ENCODE results near the gene ITGB6.
"Not testable (repeated sequence)": the region's sequence is repeated elsewhere in the genome, so short reads cannot be mapped to it uniquely, and the experiment has no call there.

ITGB6 gene

DNA sequence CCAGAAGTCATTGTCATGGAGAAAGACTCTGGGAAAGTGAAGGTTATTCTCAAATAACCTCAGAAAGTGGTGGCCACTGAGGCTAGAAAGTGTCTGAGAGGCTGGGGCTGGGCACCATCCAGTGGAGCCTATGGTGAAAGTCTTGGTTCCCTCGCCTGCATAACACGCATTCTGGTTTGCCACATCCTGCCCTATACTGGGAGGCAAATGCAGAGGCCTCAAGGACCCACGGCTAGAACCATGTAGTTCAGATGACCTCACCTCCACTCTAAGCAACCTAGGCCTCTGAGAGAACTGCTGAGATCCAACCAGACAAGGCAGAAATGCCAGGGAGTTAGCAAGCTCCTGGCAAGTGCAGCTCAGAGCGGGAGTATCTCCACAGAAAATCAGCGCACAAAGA lies 5.1 kb downstream of the ITGB6 start:
- no peak for DNase-seq (ENCODE audit: extremely low read depth in 1 of 2, low read depth in 1 of 2)

DNA sequence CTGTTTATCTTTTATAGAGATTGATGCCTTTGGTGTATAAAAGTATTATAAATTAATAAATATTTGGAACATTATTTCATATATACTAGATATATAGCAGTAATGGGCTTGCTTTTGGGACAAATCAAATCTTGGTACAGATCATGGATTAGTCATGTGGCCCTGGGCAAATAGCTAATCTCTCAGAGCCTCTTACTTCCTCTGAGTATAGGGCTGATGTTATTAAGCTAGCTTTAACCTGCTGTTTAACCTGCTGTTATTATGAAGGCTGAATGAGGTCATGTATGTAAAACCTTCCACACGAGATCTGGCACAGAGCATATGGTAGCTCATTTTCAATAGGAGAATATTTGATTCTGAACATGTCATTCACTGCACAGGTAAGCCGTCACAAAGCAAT lies 5.7 kb downstream of the ITGB6 start:
- no peak for DNase-seq (ENCODE audit: extremely low read depth in 1 of 2, low read depth in 1 of 2)

DNA sequence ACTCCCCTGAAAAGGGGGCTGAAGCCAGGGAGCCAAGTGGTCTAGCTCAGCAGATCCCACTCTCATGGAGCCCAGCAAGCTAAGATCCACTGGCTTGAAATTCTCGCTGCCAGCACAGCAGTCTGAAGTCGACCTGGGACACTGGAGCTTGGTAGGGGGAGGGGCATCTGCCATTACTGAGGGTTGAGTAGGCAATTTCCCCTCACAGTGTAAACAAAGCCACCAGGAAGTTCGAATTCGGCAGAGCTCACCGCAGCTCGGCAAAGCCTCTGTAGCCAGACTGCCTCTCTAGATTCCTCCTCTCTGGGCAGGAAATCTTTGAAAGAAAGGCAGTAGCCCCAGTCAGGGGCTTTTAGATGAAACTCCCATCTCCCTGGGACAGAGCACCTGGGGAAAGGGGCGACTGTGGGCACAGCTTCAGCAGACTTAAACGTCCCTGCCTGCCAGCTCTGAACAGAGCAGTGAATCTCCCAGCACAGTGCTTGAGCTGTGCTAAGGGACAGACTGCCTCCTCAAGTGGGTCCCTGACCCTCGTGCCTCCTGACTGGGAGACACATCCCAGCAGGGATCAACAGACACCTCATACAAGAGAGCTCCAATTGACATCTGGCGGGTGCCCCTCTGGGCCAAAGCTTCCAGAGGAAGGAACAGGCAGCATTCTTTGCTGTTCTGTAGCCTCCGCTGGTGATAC lies 18.8 kb downstream of the ITGB6 start:
- not testable (repeated sequence) for DNase-seq (ENCODE audit: extremely low read depth in 1 of 2, low read depth in 1 of 2)

- not testable (repeated sequence) for DNase-seq (ENCODE audit: extremely low read depth in 1 of 2, low read depth in 1 of 2)
These were observed 19.4 kb downstream of the ITGB6 start for GRCh38 chr2:160180690-160181089.

DNA sequence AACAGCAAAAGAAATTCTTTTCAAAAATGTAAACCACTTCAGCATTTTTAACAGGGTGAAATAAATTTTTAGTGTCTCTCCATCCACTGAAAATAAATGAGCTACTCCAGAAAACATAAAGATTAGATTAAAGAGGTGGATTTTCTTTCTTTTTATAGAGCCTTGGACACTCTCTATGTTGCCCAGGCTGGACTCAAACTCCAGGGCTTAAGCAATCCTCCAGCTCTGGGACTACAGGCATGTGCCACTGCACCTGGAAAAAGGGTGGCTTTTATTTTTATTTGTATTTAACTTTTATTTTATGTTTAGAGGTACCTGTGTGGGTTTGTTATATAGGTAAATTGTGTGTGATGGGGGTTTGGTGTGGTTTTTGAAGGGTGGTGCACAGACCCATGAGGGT lies 19.9 kb downstream of the ITGB6 start:
- no peak for DNase-seq (ENCODE audit: extremely low read depth in 1 of 2, low read depth in 1 of 2)

DNA sequence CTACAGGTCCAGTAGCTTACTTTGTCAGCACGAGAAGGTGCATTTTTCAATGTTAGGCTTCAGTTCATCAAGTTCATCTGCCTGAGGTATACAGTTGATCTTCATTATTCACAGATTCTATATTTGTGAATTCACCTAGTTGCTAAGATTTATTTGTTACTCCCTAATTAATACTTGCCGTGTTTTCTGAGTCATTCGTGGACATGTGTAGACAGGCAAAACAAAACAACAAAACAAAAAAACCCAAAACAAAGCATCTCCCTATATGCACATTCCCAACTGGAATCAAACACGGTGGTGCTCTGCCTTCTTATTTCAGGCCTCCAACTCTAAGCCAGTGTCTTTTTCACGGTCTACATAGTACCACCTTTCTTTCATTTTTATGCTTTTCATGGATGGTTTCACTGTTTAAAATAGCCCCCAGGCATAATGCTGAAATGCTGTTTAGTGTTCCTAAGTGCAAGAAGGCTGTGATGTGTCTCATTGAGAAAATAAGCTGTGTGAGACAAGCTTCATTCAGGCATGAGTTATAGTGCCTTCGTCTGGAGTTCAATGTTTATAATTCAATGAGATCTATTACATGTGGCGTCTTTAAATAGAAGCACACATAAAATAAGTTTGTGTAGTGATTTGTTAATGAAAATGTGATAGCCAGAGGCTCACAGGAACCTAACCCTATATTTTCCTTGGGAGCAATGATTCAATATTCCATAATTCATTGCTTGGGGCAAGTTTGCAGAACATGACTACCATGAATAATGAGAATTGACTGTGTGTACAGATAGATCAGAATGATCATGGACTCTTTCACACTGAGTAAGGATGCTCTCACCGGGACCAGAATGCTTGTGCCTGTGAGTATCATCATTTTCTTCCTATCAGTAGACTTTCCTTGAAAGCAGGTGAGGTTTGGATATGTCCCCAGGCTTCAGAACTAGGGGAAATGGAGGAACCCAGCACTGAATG lies 24.6 kb downstream of the ITGB6 start:
- no peak for DNase-seq (ENCODE audit: extremely low read depth in 1 of 2, low read depth in 1 of 2)

GRCh38 chr2:160174322-160174721 lies 25.8 kb downstream of the ITGB6 start:
- no peak for DNase-seq (ENCODE audit: extremely low read depth in 1 of 2, low read depth in 1 of 2)

DNA sequence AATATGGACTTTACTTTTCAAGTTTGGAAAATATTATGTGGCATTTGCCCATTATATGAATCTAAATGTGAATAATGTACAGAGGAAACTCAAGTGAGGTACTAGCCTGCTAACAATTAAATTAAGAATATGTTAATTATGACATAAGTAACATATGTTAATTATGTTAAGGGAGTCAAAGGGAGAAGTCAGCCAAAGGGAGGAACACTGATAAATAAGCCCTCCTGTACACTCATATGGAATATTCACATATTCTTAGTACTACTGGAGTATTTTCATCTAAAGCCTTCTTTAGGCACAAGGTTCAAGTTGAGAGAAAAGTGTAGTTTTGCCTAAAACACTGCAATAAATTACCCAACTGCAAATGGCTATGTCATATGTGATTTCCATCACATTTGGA lies 30.1 kb downstream of the ITGB6 start:
- DNase-seq (ENCODE audit: extremely low read depth in 1 of 2, low read depth in 1 of 2), result no peak

DNA sequence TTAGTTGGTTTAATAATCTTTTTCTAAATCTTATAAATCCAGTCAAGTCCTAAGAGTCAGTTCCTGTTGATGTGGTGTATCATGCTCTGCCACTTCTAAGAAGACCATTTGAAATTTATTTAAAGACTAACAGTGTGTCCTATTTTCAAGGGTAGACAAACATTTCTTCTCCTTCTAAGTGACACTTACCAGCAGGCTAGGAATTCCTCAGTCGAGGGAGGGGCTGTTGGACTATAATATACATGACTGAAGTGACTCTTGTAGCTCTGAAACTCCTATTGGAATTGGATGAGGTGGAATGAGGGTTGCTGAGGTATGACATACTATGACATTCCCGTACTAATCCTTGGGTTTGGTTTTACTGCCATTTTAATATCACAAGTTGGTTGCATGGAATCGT lies 30.6 kb downstream of the ITGB6 start:
- DNase-seq (ENCODE audit: extremely low read depth in 1 of 2, low read depth in 1 of 2), result no peak

DNA sequence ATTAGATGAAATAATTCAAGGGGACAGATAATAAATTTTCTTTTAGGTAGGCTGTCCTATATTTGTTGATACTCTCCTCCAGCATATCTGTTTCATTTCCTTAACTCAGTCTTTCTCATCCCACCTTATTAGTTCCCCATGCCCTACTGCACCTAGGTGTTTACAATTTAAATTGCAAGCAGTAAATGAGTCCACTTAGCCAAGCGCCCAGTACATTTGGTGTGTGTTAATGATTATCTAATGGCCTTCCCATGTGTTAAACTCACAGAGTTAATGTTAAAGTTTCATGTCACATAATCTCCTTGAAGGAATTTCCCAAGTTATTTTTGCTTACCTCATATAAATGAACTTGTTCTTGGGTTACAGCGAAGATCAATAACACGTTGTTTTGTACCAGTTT lies 31.2 kb downstream of the ITGB6 start:
- DNase-seq (ENCODE audit: extremely low read depth in 1 of 2, low read depth in 1 of 2), result no peak

GRCh38 chr2:160167089-160167740 lies 32.9 kb downstream of the ITGB6 start:
- DNase-seq (ENCODE audit: extremely low read depth in 1 of 2, low read depth in 1 of 2), result no peak

- DNase-seq (ENCODE audit: extremely low read depth in 1 of 2, low read depth in 1 of 2), result no peak
These were observed 34.1 kb downstream of the ITGB6 start for GRCh38 chr2:160165996-160166395.

DNA sequence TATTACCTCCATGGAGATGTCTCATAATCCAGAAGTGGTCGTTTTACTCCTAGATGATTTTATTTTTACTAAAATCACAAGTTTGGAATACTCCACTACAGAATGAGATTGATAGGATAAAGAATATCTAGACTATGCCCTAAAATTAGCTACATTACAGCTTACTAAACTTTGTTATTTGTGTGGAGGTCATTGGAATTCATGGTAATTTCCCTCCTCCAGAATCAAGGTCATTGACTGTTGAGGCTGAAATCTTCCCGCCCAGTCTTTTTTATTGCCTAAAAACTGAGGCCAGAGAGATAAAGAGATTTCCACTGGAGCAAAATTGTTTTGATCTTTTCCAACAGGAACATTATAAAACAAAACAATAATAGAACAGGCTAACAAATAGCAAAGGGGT lies 35.0 kb downstream of the ITGB6 start:
- DNase-seq (ENCODE audit: extremely low read depth in 1 of 2, low read depth in 1 of 2), result no peak

DNA sequence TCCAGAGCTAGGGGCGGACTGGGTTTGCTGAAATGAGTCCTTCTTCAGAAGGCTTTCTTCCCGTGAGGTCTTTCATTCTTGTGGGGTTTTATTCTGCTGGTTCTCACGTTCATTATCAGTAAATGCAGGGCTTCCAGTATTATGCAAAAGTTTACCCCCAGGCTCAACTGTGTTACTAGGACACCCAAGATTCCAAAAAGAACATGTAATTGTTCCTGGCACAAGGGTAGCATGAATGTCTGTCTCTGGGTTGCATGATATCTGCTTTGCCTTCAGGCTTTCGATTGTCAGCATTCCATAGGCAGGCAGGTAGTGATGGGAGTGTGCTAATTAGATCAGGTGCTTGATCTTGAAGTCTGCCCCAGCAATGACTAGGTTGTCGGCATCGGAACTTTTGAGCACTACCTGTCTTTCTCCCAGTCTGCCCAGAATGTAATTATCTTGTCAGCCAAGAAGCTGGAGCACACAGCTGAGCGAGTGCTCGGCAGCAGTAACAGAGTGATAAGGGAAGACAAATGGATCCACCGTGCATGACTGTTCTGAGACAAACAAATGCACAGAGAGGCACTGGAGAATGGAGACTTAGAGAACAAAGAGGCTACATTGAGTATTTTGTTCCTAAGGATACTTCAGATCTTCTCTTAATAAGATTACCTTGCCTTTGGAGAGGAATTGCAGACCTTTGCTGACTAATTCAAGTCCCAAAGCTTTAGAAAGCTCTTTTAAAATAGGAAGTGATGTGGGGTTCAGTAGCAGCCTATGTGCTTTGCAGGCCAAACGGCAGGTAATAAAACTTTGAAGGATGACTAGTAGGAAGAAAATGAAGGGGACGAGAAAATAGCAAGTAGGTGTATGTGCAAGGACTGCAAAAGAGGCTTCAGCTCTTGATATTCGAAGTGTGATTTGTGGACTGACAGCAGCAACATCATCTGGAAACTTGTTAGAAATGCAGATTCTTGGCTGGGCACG lies 41.9 kb downstream of the ITGB6 start:
- DNase-seq (ENCODE audit: extremely low read depth in 1 of 2, low read depth in 1 of 2), result no peak

DNA sequence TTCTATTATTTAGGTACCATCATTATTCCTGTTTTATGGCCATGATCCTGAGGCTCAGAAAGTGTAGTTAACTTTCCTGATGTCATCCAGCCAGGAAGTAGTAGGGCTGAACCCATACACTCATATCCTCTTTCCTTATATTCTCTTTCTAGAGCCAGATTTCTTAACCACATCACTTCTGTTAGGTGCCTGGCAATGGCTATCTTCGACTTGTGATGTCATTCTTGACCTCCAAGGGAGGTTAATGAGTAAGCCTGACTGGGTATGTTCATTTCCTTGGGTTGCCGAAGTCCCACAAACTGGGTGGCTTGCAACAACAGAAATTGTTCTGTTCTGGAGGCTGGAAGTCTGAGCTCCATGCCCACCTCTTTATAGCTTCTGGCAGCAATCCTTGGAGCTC lies 43.4 kb downstream of the ITGB6 start:
- no peak for DNase-seq (ENCODE audit: extremely low read depth in 1 of 2, low read depth in 1 of 2)

- no peak for DNase-seq (ENCODE audit: extremely low read depth in 1 of 2, low read depth in 1 of 2)
These were observed 44.0 kb downstream of the ITGB6 start for GRCh38 chr2:160156100-160156499.

DNA sequence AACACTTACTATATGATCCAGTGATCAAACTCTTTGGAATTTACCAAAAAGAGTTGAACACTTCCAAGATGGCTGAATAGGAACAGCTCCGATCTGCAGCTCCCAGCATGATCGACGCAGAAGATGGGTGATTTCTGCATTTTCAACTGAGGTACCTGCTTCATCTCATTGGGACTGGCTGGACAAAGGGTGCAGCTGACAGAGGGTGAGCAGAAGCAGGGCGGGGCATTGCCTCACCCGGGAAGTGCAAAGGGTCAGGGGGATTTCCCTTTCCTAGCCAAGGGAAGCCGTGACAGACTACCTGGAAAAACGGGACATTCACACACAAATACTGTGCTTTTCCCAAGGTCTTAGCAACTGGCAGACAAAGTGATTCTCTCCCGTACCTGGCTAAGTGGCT lies 51.7 kb downstream of the ITGB6 start:
- not testable (repeated sequence) for DNase-seq (ENCODE audit: extremely low read depth in 1 of 2, low read depth in 1 of 2)

GRCh38 chr2:160145471-160145870 lies 54.6 kb downstream of the ITGB6 start:
- no peak for DNase-seq (ENCODE audit: extremely low read depth in 1 of 2, low read depth in 1 of 2)

GRCh38 chr2:160144280-160144990 lies 55.6 kb downstream of the ITGB6 start:
- DNase-seq (ENCODE audit: extremely low read depth in 1 of 2, low read depth in 1 of 2), result no peak

DNA sequence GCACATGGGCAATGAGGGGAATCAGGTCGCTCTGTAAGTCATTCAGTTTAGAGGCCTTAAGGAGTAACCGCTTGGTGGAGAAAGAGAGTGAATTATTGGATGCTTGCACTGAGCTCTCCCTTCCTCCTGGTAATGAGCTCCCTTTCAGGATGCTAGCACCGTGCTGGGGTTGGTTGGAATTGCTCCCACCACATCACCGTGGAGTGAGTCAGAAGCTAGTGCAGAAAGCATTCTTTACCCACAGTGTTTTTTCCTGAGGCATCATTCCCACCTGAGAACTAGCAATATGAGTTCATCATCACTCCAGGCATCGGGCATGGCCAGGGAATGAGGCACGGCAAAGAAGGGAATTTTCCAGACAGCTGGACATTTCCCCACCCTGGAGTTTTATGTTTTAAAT lies 57.6 kb downstream of the ITGB6 start:
- no peak for DNase-seq (ENCODE audit: extremely low read depth in 1 of 2, low read depth in 1 of 2)
